Karpas-422 (cell line): ENCODE results near the gene PIPOX. TPM values are rescaled to one million over a fixed set of nuclear protein-coding genes. Genes with fewer than 3 reads are reported as not detected.

ENCODE experiments used
- DNase-seq: peaks from one replicate; pipeline ENCODE4 v3.0.0-alpha.2; 2015
- H2AFZ ChIP-seq: fragments of 200-600 bp; sonication (generic); 2 replicates; pipeline ENCODE4 v1.6.1; 2014; ENCODE audit warnings: antibody characterized with exemption, low read length, mixed read lengths
- H3K27ac ChIP-seq: fragments of 200-600 bp; sonication (generic); 2 replicates; pipeline ENCODE4 v1.5.1; 2014; ENCODE audit warnings: mild to moderate bottlenecking, low read length, moderate library complexity
- H3K27me3 ChIP-seq: fragments of 200-600 bp; sonication (generic); 2 replicates; pipeline ENCODE4 v1.6.1; 2014; ENCODE audit warnings: low read length, mixed read lengths
- H3K36me3 ChIP-seq: fragments of 200-600 bp; sonication (generic); 2 replicates; pipeline ENCODE4 v1.6.1; 2014; ENCODE audit warnings: low read length, mixed read lengths; ENCODE audit not compliant: insufficient read depth
- H3K4me1 ChIP-seq: fragments of 200-600 bp; sonication (generic); 2 replicates; pipeline ENCODE4 v1.6.1; 2014; ENCODE audit warnings: mild to moderate bottlenecking, low read length, mixed read lengths
- H3K4me2 ChIP-seq: fragments of 200-600 bp; sonication (generic); 2 replicates; pipeline ENCODE4 v1.6.1; 2014; ENCODE audit warnings: low read length, low read depth, mild to moderate bottlenecking; ENCODE audit not compliant: poor library complexity, severe bottlenecking
- H3K4me3 ChIP-seq: fragments of 200-600 bp; sonication (generic); 2 replicates; pipeline ENCODE4 v1.5.1; 2014; ENCODE audit warnings: mild to moderate bottlenecking, antibody characterized with exemption, low read length, mixed read lengths
- H3K79me2 ChIP-seq: fragments of 200-600 bp; sonication (generic); 2 replicates; pipeline ENCODE4 v1.6.1; 2014; ENCODE audit warnings: mild to moderate bottlenecking, low read length, mixed read lengths
- H3K9ac ChIP-seq: fragments of 200-600 bp; sonication (generic); 2 replicates; pipeline ENCODE4 v1.6.0; 2014; ENCODE audit warnings: low read length
- H3K9me2 ChIP-seq: fragments of 200-600 bp; sonication (generic), shearing (Covaris generic); replicated peaks from 2 replicates; pipeline ENCODE4 v1.6.0; 2014; ENCODE audit warnings: mild to moderate bottlenecking, low read length, moderate library complexity; ENCODE audit not compliant: insufficient read depth
- H3K9me3 ChIP-seq: fragments of 300-700, 200-600 bp; sonication (generic); 2 replicates; pipeline ENCODE4 v1.6.1; 2014; ENCODE audit warnings: low read length, mixed read lengths
- H4K20me1 ChIP-seq: fragments of 200-600 bp; sonication (generic); 2 replicates; pipeline ENCODE4 v1.6.1; 2014; ENCODE audit warnings: mild to moderate bottlenecking, antibody characterized with exemption, low read length, low read depth; ENCODE audit not compliant: insufficient read depth
- total RNA-seq: library from RNA; depleted of rRNA; stranded (reverse); fragments of >200 nt; shearing (Covaris generic); gene quantifications from 2 replicates; pipeline ENCODE4 v1.2.3, GENCODE V29; 2014; ENCODE audit warnings: low replicate concordance

The PIPOX gene
- total RNA-seq, 1 experiment from 2014 or later = 7.2 TPM

- Histone ChIP-seq H3K36me3 (no peaks in the 10 kb centered on the region), H3K9me3 (no peaks in the 10 kb centered on the region), H3K4me3 (no peak overlapping the region), H3K9me2 (no peaks in the 10 kb centered on the region), H4K20me1 (no peaks in the 10 kb centered on the region), H3K4me1 (no peaks in the 10 kb centered on the region), H3K27ac (no peak overlapping the region), H3K4me2 (no peak overlapping the region), H3K27me3 (no peaks in the 10 kb centered on the region), H2AFZ (no peak overlapping the region), H3K9ac (no peak overlapping the region), H3K79me2 (no peaks in the 10 kb centered on the region)
- DNase-seq = no peak
Observed at GRCh38 chr17:29069526-29070041, 26.6 kb downstream of the PIPOX start.

GRCh38 chr17:29070308-29070707 is 27.4 kb downstream of the PIPOX start:
- no peaks in the 10 kb centered on the region; the same call in 1 of the 2 replicates for H4K20me1 ChIP-seq
- no peaks in the 10 kb centered on the region for H3K27me3 ChIP-seq

GRCh38 chr17:29070781-29071180 is 27.8 kb downstream of the PIPOX start:
- Histone ChIP-seq H3K27me3 (no peaks in the 10 kb centered on the region), H3K4me3 (no peak overlapping the region), H3K36me3 (no peaks in the 10 kb centered on the region), H2AFZ (no peak overlapping the region), H3K4me2 (no peak overlapping the region), H3K27ac (no peak overlapping the region), H4K20me1 (no peaks in the 10 kb centered on the region; the same call in 1 of the 2 replicates), H3K4me1 (no peaks in the 10 kb centered on the region), H3K9ac (no peak overlapping the region), H3K9me2 (no peaks in the 10 kb centered on the region), H3K79me2 (no peaks in the 10 kb centered on the region), H3K9me3 (no peaks in the 10 kb centered on the region)
- no peak for DNase-seq

More at GRCh38 chr17:29070308-29070707, 27.4 kb downstream of the PIPOX start:
- H3K9me2 ChIP-seq = no peaks in the 10 kb centered on the region
- no peaks in the 10 kb centered on the region for H3K79me2 ChIP-seq
- H3K9ac ChIP-seq = no peak overlapping the region
- no peak overlapping the region for H3K4me3 ChIP-seq
- H3K9me3 ChIP-seq = no peaks in the 10 kb centered on the region
- H3K27ac ChIP-seq = no peak overlapping the region
- no peak overlapping the region for H2AFZ ChIP-seq
- no peaks in the 10 kb centered on the region for H3K36me3 ChIP-seq
- DNase-seq = no peak
- no peak overlapping the region for H3K4me2 ChIP-seq
- no peaks in the 10 kb centered on the region for H3K4me1 ChIP-seq

GRCh38 chr17:29071303-29071702 is 28.4 kb downstream of the PIPOX start:
- Histone ChIP-seq H3K4me1 (no peaks in the 10 kb centered on the region), H3K4me3 (no peak overlapping the region), H3K4me2 (no peak overlapping the region), H4K20me1 (no peaks in the 10 kb centered on the region; the same call in 1 of the 2 replicates), H3K79me2 (no peaks in the 10 kb centered on the region), H3K9me2 (no peaks in the 10 kb centered on the region), H3K9ac (no peak overlapping the region), H3K9me3 (no peaks in the 10 kb centered on the region), H2AFZ (no peak overlapping the region), H3K36me3 (no peaks in the 10 kb centered on the region), H3K27ac (no peak overlapping the region), H3K27me3 (no peaks in the 10 kb centered on the region)
- DNase-seq = no peak

- H3K9me3 ChIP-seq = no peaks in the 10 kb centered on the region
- H2AFZ ChIP-seq = no peak overlapping the region
- H3K9ac ChIP-seq = no peak overlapping the region
- H4K20me1 ChIP-seq = no peaks in the 10 kb centered on the region; the same call in 1 of the 2 replicates
- no peaks in the 10 kb centered on the region for H3K79me2 ChIP-seq
- no peak overlapping the region for H3K4me2 ChIP-seq
- no peaks in the 10 kb centered on the region for H3K27me3 ChIP-seq
- DNase-seq = no peak
- H3K36me3 ChIP-seq = no peaks in the 10 kb centered on the region
- no peak overlapping the region for H3K27ac ChIP-seq
- no peaks in the 10 kb centered on the region for H3K9me2 ChIP-seq
- no peak overlapping the region for H3K4me3 ChIP-seq
- no peaks in the 10 kb centered on the region for H3K4me1 ChIP-seq
Observed at GRCh38 chr17:29073045-29073444, 30.1 kb downstream of the PIPOX start.

- no peak for DNase-seq
Observed at GRCh38 chr17:29073520-29073919, 30.6 kb downstream of the PIPOX start.

GRCh38 chr17:29074488-29074887 is 31.5 kb downstream of the PIPOX start:
- Histone ChIP-seq H3K4me2 (no peak overlapping the region), H3K79me2 (no peaks in the 10 kb centered on the region), H3K9me2 (no peaks in the 10 kb centered on the region), H3K9me3 (no peaks in the 10 kb centered on the region), H4K20me1 (no peaks in the 10 kb centered on the region; the same call in 1 of the 2 replicates), H3K9ac (no peak overlapping the region), H3K36me3 (no peaks in the 10 kb centered on the region), H3K27me3 (no peaks in the 10 kb centered on the region), H3K27ac (no peak overlapping the region), H3K4me1 (no peaks in the 10 kb centered on the region), H2AFZ (no peak overlapping the region), H3K4me3 (no peak overlapping the region)
- DNase-seq = no peak

More at GRCh38 chr17:29073520-29073919, 30.6 kb downstream of the PIPOX start:
- no peak overlapping the region for H3K4me3 ChIP-seq
- H3K27me3 ChIP-seq = no peaks in the 10 kb centered on the region
- H3K4me1 ChIP-seq = no peaks in the 10 kb centered on the region
- no peaks in the 10 kb centered on the region for H3K79me2 ChIP-seq
- no peak overlapping the region for H3K4me2 ChIP-seq
- H3K27ac ChIP-seq = no peak overlapping the region
- H2AFZ ChIP-seq = no peak overlapping the region
- no peaks in the 10 kb centered on the region for H3K9me2 ChIP-seq
- H3K9ac ChIP-seq = no peak overlapping the region
- H3K9me3 ChIP-seq = no peaks in the 10 kb centered on the region
- H4K20me1 ChIP-seq = no peaks in the 10 kb centered on the region; the same call in 1 of the 2 replicates
- H3K36me3 ChIP-seq = no peaks in the 10 kb centered on the region

- Histone ChIP-seq H3K9me3 (no peaks in the 10 kb centered on the region), H3K9ac (no peak overlapping the region), H3K36me3 (no peaks in the 10 kb centered on the region), H3K27me3 (no peaks in the 10 kb centered on the region), H4K20me1 (no peaks in the 10 kb centered on the region; the same call in 1 of the 2 replicates), H3K27ac (no peak overlapping the region), H3K4me2 (no peak overlapping the region), H3K4me3 (no peak overlapping the region), H2AFZ (no peak overlapping the region), H3K79me2 (no peaks in the 10 kb centered on the region), H3K9me2 (no peaks in the 10 kb centered on the region), H3K4me1 (no peaks in the 10 kb centered on the region)
- DNase-seq = no peak
Observed at GRCh38 chr17:29076087-29076486, 33.1 kb downstream of the PIPOX start.
